HCT116 (cell line): ENCODE results near the gene MINDY4B.

Experiments
- ATF3 ChIP-seq: IDR thresholded peaks from 2 replicates; pipeline ENCODE4 v1.6.1; 2012
- CTCF ChIP-seq, 3 experiments: fragments of 200-600 bp in 1 of 3; sonication (generic) in 1 of 3; IDR thresholded peaks in 2 of 3; conservative IDR thresholded peaks in 1 of 3; 2 replicates each; pipeline ENCODE4 v1.5.1; 2012 to 2017; ENCODE audit warnings: low read depth in 2 of 3, low read length in 2 of 3, antibody characterized with exemption in 1 of 3, borderline replicate concordance in 1 of 3, control low read depth in 1 of 3, mild to moderate bottlenecking in 1 of 3, mixed read lengths in 1 of 3, mixed run types in 1 of 3, moderate library complexity in 1 of 3; ENCODE audit not compliant: insufficient read depth in 1 of 3
- EZH2 ChIP-seq: fragments of 200-600 bp; sonication (generic); IDR thresholded peaks from 2 replicates; pipeline ENCODE4 v1.6.1; 2017; ENCODE audit warnings: antibody characterized with exemption, mixed run types
- FOSL1 ChIP-seq: IDR thresholded peaks from 2 replicates; pipeline ENCODE4 v1.6.1; 2012; ENCODE audit warnings: low read depth
- POLR2A ChIP-seq: IDR thresholded peaks from 2 replicates; pipeline ENCODE4 v1.7.0; 2011; ENCODE audit warnings: borderline replicate concordance; ENCODE audit not compliant: insufficient read depth, insufficient read length; ENCODE audit errors: extremely low read depth
- RAD21 ChIP-seq: IDR thresholded peaks from 2 replicates; pipeline ENCODE4 v1.6.1; 2012; ENCODE audit warnings: low read depth, mild to moderate bottlenecking
- REST ChIP-seq: IDR thresholded peaks from 2 replicates; pipeline ENCODE4 v1.6.1; 2012; ENCODE audit warnings: low read depth
- ZNF274 ChIP-seq: fragments of 200-500 bp; sonication (Bioruptor generic); IDR thresholded peaks from 2 replicates; pipeline ENCODE4 v1.6.1; 2014; ENCODE audit warnings: mild to moderate bottlenecking, low read depth, low read length, inconsistent platforms

- TF ChIP-seq POLR2A: no peak
- no peak for TF ChIP-seq CTCF (IDR thresholded peaks at IDR 0.05 in 2 of 3, conservative IDR thresholded peaks at IDR 0.05 in 1 of 3; ENCODE audit: borderline replicate concordance in 1 of 3, insufficient read depth in 1 of 3, low read depth in 2 of 3, low read length in 2 of 3)
- no peak for TF ChIP-seq ZNF274
- TF ChIP-seq REST: no peak
- no peak for TF ChIP-seq FOSL1
- TF ChIP-seq ATF3: no peak
- TF ChIP-seq RAD21: no peak
- no peak for TF ChIP-seq EZH2
Measured at GRCh38 chr3:150874666-150875219, 30.5 kb downstream of the MINDY4B start.
